ENCODE results near the gene TPRG1. TPM values are rescaled to one million over a fixed set of nuclear protein-coding genes. Genes with fewer than 3 reads are reported as not detected.

TPRG1 gene
- total RNA-seq, 4 donors from 2014 or later, result 18.9 to 46.2 (median 36.9) TPM

GRCh38 chr3:189308608-189309007, 136.8 kb downstream of the TPRG1 start:
- TF ChIP-seq POLR2A (IDR thresholded peaks at IDR 0.05), result no peak
- no peak for TF ChIP-seq CTCF (IDR thresholded peaks at IDR 0.05)
- DNase-seq (ENCODE audit: low spot score in 2 of 2), result no peak
- no peak overlapping the region for H3K4me3 ChIP-seq (ENCODE audit: low read depth, poor library complexity, severe bottlenecking)
- intact Hi-C loops (cut with DNase I; ENCODE audit: low total_unique reads), result no loop called here

- DNase-seq (ENCODE audit: low spot score in 2 of 2), result no peak
- TF ChIP-seq POLR2A (IDR thresholded peaks at IDR 0.05) (no peak), CTCF (IDR thresholded peaks at IDR 0.05) (no peak)
- no peak overlapping the region for H3K4me3 ChIP-seq (ENCODE audit: low read depth, poor library complexity, severe bottlenecking)
- WGBS, 2 donors, result 44 to 50% methylated on average over 6 of the region's 6 CpGs
- intact Hi-C loops (cut with DNase I; ENCODE audit: low total_unique reads), result no loop called here
These were observed 137.7 kb downstream of the TPRG1 start for GRCh38 chr3:189309400-189309975.

DNA sequence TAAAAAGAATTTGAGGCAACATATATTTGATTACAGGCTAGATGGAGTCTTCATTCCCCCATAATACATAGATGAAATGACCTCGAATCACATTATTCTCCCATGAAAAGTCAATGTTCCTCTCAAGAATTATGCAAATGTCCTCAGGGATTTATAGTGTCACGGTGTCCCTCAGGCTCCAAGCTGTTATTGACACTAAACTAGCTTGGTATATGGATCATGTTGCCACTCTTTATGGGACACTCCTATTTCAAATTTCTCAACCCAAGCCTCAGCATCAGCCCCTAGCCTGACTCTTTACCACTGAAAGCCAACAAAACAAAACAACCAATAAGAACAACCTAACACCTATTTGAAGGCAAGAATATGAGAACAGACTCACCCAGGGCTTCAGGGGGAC, 139.8 kb downstream of the TPRG1 start:
- 84% methylated on average over 2 of the region's 2 CpGs for WGBS, 2 donors
- no peak overlapping the region for H3K4me3 ChIP-seq (ENCODE audit: low read depth, poor library complexity, severe bottlenecking)
- TF ChIP-seq POLR2A (IDR thresholded peaks at IDR 0.05), result no peak
- TF ChIP-seq CTCF (IDR thresholded peaks at IDR 0.05), result no peak
- intact Hi-C loops (cut with DNase I; ENCODE audit: low total_unique reads), result no loop called here
- DNase-seq (ENCODE audit: low spot score in 2 of 2), result no peak

DNA sequence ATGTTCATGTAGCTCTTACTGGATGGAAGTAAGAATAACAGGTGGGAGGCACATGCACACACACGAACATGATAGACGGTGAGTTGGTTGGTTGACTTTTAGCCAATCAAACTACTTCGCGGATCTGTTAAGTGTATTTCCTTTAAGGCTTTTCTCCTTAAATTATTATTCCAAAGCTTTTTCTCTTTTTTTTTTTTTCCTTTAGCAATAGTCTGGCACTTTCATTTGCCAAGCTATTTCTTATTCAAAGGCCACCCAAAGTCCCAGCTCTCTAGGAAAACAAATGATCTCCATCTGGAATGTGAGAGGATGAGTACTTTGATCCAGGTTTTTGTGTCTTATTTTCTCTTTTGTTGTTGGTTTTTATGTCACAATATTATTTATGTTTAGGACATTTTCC, 141.1 kb downstream of the TPRG1 start:
- H3K4me3 ChIP-seq (ENCODE audit: low read depth, poor library complexity, severe bottlenecking), result no peak overlapping the region
- TF ChIP-seq CTCF (IDR thresholded peaks at IDR 0.05) (no peak), POLR2A (IDR thresholded peaks at IDR 0.05) (no peak)
- WGBS, 2 donors, result 61% methylated on average over 4 of the region's 4 CpGs
- DNase-seq (ENCODE audit: low spot score in 2 of 2), result no peak
- intact Hi-C loops (cut with DNase I; ENCODE audit: low total_unique reads), result no loop called here

- TF ChIP-seq CTCF (IDR thresholded peaks at IDR 0.05), result no peak
- TF ChIP-seq POLR2A (IDR thresholded peaks at IDR 0.05), result no peak
- intact Hi-C loops (cut with DNase I; ENCODE audit: low total_unique reads), result no loop called here
- DNase-seq (ENCODE audit: low spot score in 2 of 2), result no peak
- WGBS, 2 donors, result 56 to 58% methylated on average over 6 of the region's 6 CpGs
- no peak overlapping the region for H3K4me3 ChIP-seq (ENCODE audit: low read depth, poor library complexity, severe bottlenecking)
These were observed 144.7 kb downstream of the TPRG1 start for GRCh38 chr3:189316296-189317019.

- 92 to 93% methylated on average over 3 of the region's 3 CpGs for WGBS, 2 donors
- intact Hi-C loops (cut with DNase I; ENCODE audit: low total_unique reads), result no loop called here
- no peak for DNase-seq (ENCODE audit: low spot score in 2 of 2)
- TF ChIP-seq CTCF (IDR thresholded peaks at IDR 0.05) (no peak), POLR2A (IDR thresholded peaks at IDR 0.05) (no peak)
- H3K4me3 ChIP-seq (ENCODE audit: low read depth, poor library complexity, severe bottlenecking), result no peak overlapping the region
These were observed 146.1 kb downstream of the TPRG1 start for GRCh38 chr3:189317911-189318310.

All from lower leg skin (tissue), 4 donors.